SH-SY5Y (cell line): Measurements from ENCODE around the gene TBC1D8.

Source experiments
- GATA2 ChIP-seq: IDR thresholded peaks from 2 replicates; pipeline ENCODE4 v1.6.1; 2011; ENCODE audit warnings: mild to moderate bottlenecking, low read depth, low read length
- GATA3 ChIP-seq: IDR thresholded peaks from 2 replicates; pipeline ENCODE4 v1.6.1; 2011; ENCODE audit warnings: low read depth, mild to moderate bottlenecking, low read length, moderate library complexity

GRCh38 chr2:101058386-101058785, 92.8 kb downstream of the TBC1D8 start:
- TF ChIP-seq GATA2 (no peak), GATA3 (no peak)
